WTC11 (cell line): ENCODE measurements around the gene TNS3. TPM values are rescaled to one million over a fixed set of nuclear protein-coding genes. Genes with fewer than 3 reads are reported as not detected.

Source experiments
- ATAC-seq: fragments of 200-7000 bp; cut with Tn5 transposase; 2 replicates; pipeline ENCODE4 v1.10.0; 2021; ENCODE audit warnings: mild to moderate bottlenecking, moderate library complexity
- CTCF ChIA-PET: fragments of 300-600 bp; sonication (Branson Sonifier 250); formaldehyde crosslinking; loops from one replicate; lab custom pipeline; 2021; ENCODE audit warnings: antibody characterized with exemption; lab: Charles Lee
- POLR2A ChIA-PET: fragments of 350-600 bp; sonication (Branson Sonifier 250); formaldehyde crosslinking; loops from one replicate; lab custom pipeline; 2021; ENCODE audit warnings: antibody characterized with exemption; lab: Charles Lee
- DNase-seq: peaks from one replicate; pipeline ENCODE4 v3.0.0; 2021; ENCODE audit warnings: low spot score
- H3K27ac Mint-ChIP-seq: 2 replicates; pipeline ENCODE4 v1.8.0; 2021; ENCODE audit warnings: mixed read lengths
- H3K27me3 Mint-ChIP-seq: 2 replicates; pipeline ENCODE4 v1.8.0; 2021; ENCODE audit warnings: low read depth, mild to moderate bottlenecking, moderate library complexity, mixed read lengths
- H3K36me3 Mint-ChIP-seq: 2 replicates; pipeline ENCODE4 v1.8.0; 2021; ENCODE audit warnings: mixed read lengths
- H3K4me1 Mint-ChIP-seq: 2 replicates; pipeline ENCODE4 v1.8.0; 2022; ENCODE audit warnings: mixed read lengths
- H3K4me3 Mint-ChIP-seq: 2 replicates; pipeline ENCODE4 v1.8.0; 2021; ENCODE audit warnings: mild to moderate bottlenecking, moderate library complexity, mixed read lengths
- H3K9me3 Mint-ChIP-seq: 2 replicates; pipeline ENCODE4 v1.8.0; 2021; ENCODE audit warnings: mixed read lengths
- CDX4 ChIP-seq: fragments of 250-450 bp; sonication (Bioruptor Pico); IDR thresholded peaks from 2 replicates; pipeline ENCODE4 v1.9.0; 2021; ENCODE audit warnings: moderate library complexity, mild to moderate bottlenecking, inconsistent platforms, borderline replicate concordance
- CREB1 ChIP-seq: sonication (generic); formaldehyde crosslinking; IDR thresholded peaks from 2 replicates; pipeline ENCODE4 v1.8.0; 2023; ENCODE audit warnings: mild to moderate bottlenecking, missing genetic modification reagents
- E2F1 ChIP-seq: sonication (generic); formaldehyde crosslinking; IDR thresholded peaks from 2 replicates; pipeline ENCODE4 v1.8.0; 2022; ENCODE audit warnings: mild to moderate bottlenecking, missing genetic modification reagents
- FOXJ3 ChIP-seq: sonication (generic); formaldehyde crosslinking; IDR thresholded peaks from 2 replicates; pipeline ENCODE4 v1.9.0; 2021; ENCODE audit warnings: missing genetic modification reagents, mild to moderate bottlenecking, borderline replicate concordance
- IRF2 ChIP-seq: sonication (generic); formaldehyde crosslinking; IDR thresholded peaks from 2 replicates; pipeline ENCODE4 v1.8.0; 2022; ENCODE audit warnings: low read depth, missing genetic modification reagents, borderline replicate concordance
- OVOL2 ChIP-seq: fragments of 250-450 bp; sonication (Bioruptor Pico); IDR thresholded peaks from 2 replicates; pipeline ENCODE4 v1.9.0; 2021; ENCODE audit warnings: mild to moderate bottlenecking, borderline replicate concordance
- SOX15 ChIP-seq: fragments of 250-450 bp; sonication (Bioruptor Pico); IDR thresholded peaks from 2 replicates; pipeline ENCODE4 v1.9.0; 2021; ENCODE audit warnings: mild to moderate bottlenecking
- ZNF232 ChIP-seq: sonication (generic); formaldehyde crosslinking; IDR thresholded peaks from 2 replicates; pipeline ENCODE4 v1.8.0; 2022; ENCODE audit warnings: mild to moderate bottlenecking, missing genetic modification reagents
- ZNF263 ChIP-seq: sonication (generic); formaldehyde crosslinking; IDR thresholded peaks from 2 replicates; pipeline ENCODE4 v1.8.1; 2022; ENCODE audit warnings: low read depth, mild to moderate bottlenecking, moderate library complexity, missing genetic modification reagents
- ZNF532 ChIP-seq: fragments of 250-450 bp; sonication (Bioruptor Pico); IDR thresholded peaks from 2 replicates; pipeline ENCODE4 v1.9.0; 2021; ENCODE audit warnings: mild to moderate bottlenecking, borderline replicate concordance
- total RNA-seq: library from RNA; stranded (reverse); gene quantifications from 3 replicates; pipeline ENCODE4 v1.2.3, GENCODE V29; 2021
- TF ChIP-seq, protein P1 (sequence below): sonication (generic); formaldehyde crosslinking; IDR thresholded peaks from 2 replicates; pipeline ENCODE4 v1.8.0; 2023; ENCODE audit warnings: missing genetic modification reagents
- TF ChIP-seq, protein P2 (sequence below): fragments of 250-450 bp; sonication (Bioruptor Pico); IDR thresholded peaks from 2 replicates; pipeline ENCODE4 v1.9.0; 2021; ENCODE audit warnings: mild to moderate bottlenecking
- TF ChIP-seq, protein P3 (sequence below): sonication (generic); formaldehyde crosslinking; IDR thresholded peaks from 2 replicates; pipeline ENCODE4 v1.8.1; 2023; ENCODE audit warnings: mild to moderate bottlenecking, missing genetic modification reagents

TNS3 gene
- total RNA-seq, 1 experiment from 2014 or later, result 37.7 TPM

DNA sequence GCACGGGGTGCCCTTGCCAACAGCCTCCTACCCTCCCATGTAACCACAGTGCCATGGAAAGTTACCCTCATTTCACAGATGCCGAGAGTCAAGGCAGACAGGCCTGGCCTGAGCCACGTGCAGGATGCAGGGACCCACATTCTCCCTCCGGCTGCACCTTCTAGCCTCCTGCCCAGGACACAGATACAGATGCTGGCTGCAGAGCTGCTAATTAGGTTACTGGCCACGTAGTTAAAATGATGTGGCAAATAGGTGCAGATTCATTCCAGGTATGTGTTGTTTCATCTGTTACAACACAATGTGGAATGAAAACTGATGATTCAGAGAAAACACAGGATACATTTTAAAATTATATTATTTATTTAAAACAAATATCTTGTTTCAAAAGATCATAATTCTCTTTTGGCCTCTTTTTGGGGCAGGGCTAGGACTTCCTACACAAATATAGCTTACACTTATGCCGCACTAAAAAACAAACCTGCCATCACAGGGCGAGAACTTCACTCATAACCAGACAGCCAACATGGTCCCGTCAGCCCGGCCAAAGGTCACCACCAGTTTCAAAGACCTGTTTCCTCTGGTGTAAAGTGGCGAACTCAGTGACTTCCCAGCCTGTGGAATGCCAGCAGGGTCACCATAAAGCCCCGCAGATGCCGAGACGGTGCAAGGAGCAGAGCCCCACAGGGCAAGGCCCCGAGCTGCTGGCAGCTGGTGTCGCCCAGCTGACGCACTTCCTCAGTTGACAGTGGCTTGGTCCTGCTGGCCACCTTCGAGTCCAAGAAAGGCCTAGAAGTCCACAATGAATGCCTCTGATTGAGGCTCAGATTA lies 83.5 kb downstream of the TNS3 start:
- Mint-ChIP-seq H3K4me1 (peaks cover 58% of the 10 kb centered on the region), H3K27ac (0 out of 2 replicates have a peak overlapping the region, but pooled peaks have one; percentile 61), H3K36me3 (no peaks in the 10 kb centered on the region), H3K4me3 (no peak overlapping the region), H3K9me3 (no peaks in the 10 kb centered on the region), H3K27me3 (no peaks in the 10 kb centered on the region; the same call in 1 of the 2 replicates)
- ChIA-PET CTCF (no interaction called here), POLR2A (no interaction called here)
- DNase-seq (no peak), ATAC-seq (no peak)
- no peak for TF ChIP-seq ZNF263
- no peak for TF ChIP-seq OVOL2 (CRISPR knock-in tag)
- TF ChIP-seq ZNF232 (CRISPR knock-in tag), result no peak
- no peak for TF ChIP-seq ZNF532 (CRISPR knock-in tag)
- TF ChIP-seq IRF2, result no peak
- TF ChIP-seq, protein P1, sequence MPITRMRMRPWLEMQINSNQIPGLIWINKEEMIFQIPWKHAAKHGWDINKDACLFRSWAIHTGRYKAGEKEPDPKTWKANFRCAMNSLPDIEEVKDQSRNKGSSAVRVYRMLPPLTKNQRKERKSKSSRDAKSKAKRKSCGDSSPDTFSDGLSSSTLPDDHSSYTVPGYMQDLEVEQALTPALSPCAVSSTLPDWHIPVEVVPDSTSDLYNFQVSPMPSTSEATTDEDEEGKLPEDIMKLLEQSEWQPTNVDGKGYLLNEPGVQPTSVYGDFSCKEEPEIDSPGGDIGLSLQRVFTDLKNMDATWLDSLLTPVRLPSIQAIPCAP (CRISPR knock-in tag), result no peak
- TF ChIP-seq FOXJ3, result no peak
- no peak for TF ChIP-seq CDX4 (CRISPR knock-in tag)
- no peak for TF ChIP-seq E2F1 (CRISPR knock-in tag)
- TF ChIP-seq SOX15 (CRISPR knock-in tag), result no peak
- TF ChIP-seq CREB1 (CRISPR knock-in tag), result no peak

DNA sequence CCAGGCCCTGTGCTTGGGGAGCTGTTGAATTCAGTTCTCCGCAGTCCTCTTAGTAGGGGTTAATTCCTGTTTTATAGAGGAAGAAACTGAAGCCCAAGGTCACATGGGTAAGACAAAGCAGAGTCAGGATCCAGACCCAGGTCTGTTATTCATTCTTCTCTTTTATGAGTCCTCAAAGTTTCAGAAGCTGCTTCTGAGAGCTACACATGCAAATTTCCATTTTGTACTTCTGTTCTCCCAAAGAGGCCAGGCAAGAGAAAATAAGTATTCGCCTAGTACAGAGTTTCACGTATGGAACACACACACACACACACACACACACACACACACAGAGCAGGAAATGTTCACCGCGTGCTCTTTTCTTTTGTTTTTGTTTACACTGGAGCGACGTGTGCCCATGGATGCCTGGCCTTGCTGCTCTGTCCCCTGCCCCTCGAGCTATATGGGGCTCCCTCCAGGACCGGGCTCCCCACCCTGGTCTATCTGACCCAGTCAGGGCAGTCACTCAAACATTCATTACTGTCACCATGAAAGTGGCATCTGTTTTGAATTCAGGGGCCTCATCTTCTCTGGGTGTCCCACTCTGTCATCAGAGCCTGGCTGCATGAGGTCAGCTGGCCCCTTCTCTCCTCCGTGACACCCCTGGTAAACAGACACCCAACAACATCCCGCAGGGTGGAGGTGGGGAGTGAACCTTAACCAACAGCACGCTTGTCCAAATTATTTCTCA lies 84.4 kb downstream of the TNS3 start:
- ATAC-seq, result no peak
- Mint-ChIP-seq H3K27me3 (no peaks in the 10 kb centered on the region; the same call in 1 of the 2 replicates), H3K4me1 (peaks cover 56% of the 10 kb centered on the region), H3K9me3 (no peaks in the 10 kb centered on the region), H3K36me3 (no peaks in the 10 kb centered on the region), H3K27ac (peak overlapping the region; percentile 61; the same call in 1 of the 2 replicates), H3K4me3 (no peak overlapping the region)
- CTCF ChIA-PET, result no interaction called here
- no peak for DNase-seq
- TF ChIP-seq, protein P2, sequence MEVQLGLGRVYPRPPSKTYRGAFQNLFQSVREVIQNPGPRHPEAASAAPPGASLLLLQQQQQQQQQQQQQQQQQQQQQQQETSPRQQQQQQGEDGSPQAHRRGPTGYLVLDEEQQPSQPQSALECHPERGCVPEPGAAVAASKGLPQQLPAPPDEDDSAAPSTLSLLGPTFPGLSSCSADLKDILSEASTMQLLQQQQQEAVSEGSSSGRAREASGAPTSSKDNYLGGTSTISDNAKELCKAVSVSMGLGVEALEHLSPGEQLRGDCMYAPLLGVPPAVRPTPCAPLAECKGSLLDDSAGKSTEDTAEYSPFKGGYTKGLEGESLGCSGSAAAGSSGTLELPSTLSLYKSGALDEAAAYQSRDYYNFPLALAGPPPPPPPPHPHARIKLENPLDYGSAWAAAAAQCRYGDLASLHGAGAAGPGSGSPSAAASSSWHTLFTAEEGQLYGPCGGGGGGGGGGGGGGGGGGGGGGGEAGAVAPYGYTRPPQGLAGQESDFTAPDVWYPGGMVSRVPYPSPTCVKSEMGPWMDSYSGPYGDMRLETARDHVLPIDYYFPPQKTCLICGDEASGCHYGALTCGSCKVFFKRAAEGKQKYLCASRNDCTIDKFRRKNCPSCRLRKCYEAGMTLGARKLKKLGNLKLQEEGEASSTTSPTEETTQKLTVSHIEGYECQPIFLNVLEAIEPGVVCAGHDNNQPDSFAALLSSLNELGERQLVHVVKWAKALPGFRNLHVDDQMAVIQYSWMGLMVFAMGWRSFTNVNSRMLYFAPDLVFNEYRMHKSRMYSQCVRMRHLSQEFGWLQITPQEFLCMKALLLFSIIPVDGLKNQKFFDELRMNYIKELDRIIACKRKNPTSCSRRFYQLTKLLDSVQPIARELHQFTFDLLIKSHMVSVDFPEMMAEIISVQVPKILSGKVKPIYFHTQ (CRISPR knock-in tag), result no peak
- TF ChIP-seq, protein P3, sequence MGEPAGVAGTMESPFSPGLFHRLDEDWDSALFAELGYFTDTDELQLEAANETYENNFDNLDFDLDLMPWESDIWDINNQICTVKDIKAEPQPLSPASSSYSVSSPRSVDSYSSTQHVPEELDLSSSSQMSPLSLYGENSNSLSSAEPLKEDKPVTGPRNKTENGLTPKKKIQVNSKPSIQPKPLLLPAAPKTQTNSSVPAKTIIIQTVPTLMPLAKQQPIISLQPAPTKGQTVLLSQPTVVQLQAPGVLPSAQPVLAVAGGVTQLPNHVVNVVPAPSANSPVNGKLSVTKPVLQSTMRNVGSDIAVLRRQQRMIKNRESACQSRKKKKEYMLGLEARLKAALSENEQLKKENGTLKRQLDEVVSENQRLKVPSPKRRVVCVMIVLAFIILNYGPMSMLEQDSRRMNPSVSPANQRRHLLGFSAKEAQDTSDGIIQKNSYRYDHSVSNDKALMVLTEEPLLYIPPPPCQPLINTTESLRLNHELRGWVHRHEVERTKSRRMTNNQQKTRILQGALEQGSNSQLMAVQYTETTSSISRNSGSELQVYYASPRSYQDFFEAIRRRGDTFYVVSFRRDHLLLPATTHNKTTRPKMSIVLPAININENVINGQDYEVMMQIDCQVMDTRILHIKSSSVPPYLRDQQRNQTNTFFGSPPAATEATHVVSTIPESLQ (CRISPR knock-in tag), result no peak
- POLR2A ChIA-PET, result no interaction called here
